Breast epithelium (tissue), 3 donors: ENCODE results near the gene MTCL1.

Experiments
- CTCF ChIP-seq, 3 donors: fragments of 450-650 bp; IDR thresholded peaks; one replicate each; pipeline ENCODE4 v1.5.1; 2016 to 2017; ENCODE audit warnings: antibody characterized with exemption in 3 of 3, mild to moderate bottlenecking in 3 of 3, moderate library complexity in 3 of 3
- POLR2A ChIP-seq: fragments of 450-650 bp; IDR thresholded peaks from one replicate; pipeline ENCODE4 v1.6.1; 2016; ENCODE audit warnings: antibody characterized with exemption, mild to moderate bottlenecking, moderate library complexity

GRCh38 chr18:8741117-8741516 is 35.8 kb downstream of the MTCL1 start:
- TF ChIP-seq CTCF (IDR thresholded peaks at IDR 0.05) (no peak), POLR2A (no peak)
